22Rv1 (cell line): ENCODE data around the gene NAT9.

Source experiments
- H3K27ac ChIP-seq: fragments of 450-650 bp; 2 replicates; pipeline ENCODE4 v1.5.1; 2017
- CTCF ChIP-seq: fragments of 450-650 bp; IDR thresholded peaks from 2 replicates; pipeline ENCODE4 v1.5.1; 2017; ENCODE audit warnings: mild to moderate bottlenecking
- ZFX ChIP-seq: fragments of 450-650 bp; IDR thresholded peaks from 2 replicates; pipeline ENCODE4 v1.6.1; 2017; ENCODE audit warnings: antibody characterized with exemption, borderline replicate concordance

NAT9 gene

GRCh38 chr17:74771319-74771914 is 4.7 kb downstream of the NAT9 start:
- TF ChIP-seq ZFX = no peak
- no peak for TF ChIP-seq CTCF
- H3K27ac ChIP-seq = no peak overlapping the region

- TF ChIP-seq CTCF = peak; percentile 95
- TF ChIP-seq ZFX = no peak
- no peak overlapping the region; the same call in 1 of the 2 replicates for H3K27ac ChIP-seq
Measured at GRCh38 chr17:74770498-74771318, 5.4 kb downstream of the NAT9 start.

- no peak overlapping the region; the same call in 1 of the 2 replicates for H3K27ac ChIP-seq
- TF ChIP-seq ZFX = no peak
Measured at GRCh38 chr17:74769856-74770497, 6.2 kb downstream of the NAT9 start.

- TF ChIP-seq ZFX (no peak), CTCF (no peak)
- H3K27ac ChIP-seq = no peak overlapping the region; the same call in 1 of the 2 replicates
Measured at GRCh38 chr17:74769266-74769855, 6.8 kb downstream of the NAT9 start.

- no peak overlapping the region for H3K27ac ChIP-seq
- TF ChIP-seq ZFX (no peak), CTCF (no peak)
Measured at GRCh38 chr17:74768763-74769114, 7.4 kb downstream of the NAT9 start.

- no peak overlapping the region for H3K27ac ChIP-seq
Measured at GRCh38 chr17:74768069-74768762, 7.9 kb downstream of the NAT9 start.

More at GRCh38 chr17:74768069-74768762, 7.9 kb downstream of the NAT9 start:
- no peak for TF ChIP-seq CTCF
- TF ChIP-seq ZFX = no peak
